Small intestine (tissue), 7 donors: ENCODE results near the gene CPLX1. TPM values are rescaled to one million over a fixed set of nuclear protein-coding genes. Genes with fewer than 3 reads are reported as not detected.
A peak's percentile ranks its signal among the peaks of the same experiment; 100 is the strongest.

Experiments
- DNase-seq, 2 donors: peaks; one replicate each; pipeline versions ENCODE4 v3.0.0 to v3.0.0-alpha.2; 2013
- FAIRE-seq: peaks from 2 replicates; lab custom pipeline; 2012; peaks lifted over from hg19 to GRCh38; lab: Jason Lieb, UNC
- H3K27ac ChIP-seq, 3 donors: one replicate each; pipeline ENCODE4 v1.5.1; 2013; ENCODE audit warnings: low read length in 2 of 3, mild to moderate bottlenecking in 2 of 3, control low read depth in 1 of 3, inconsistent platforms in 1 of 3, low read depth in 1 of 3, moderate library complexity in 1 of 3
- H3K27me3 ChIP-seq, 3 donors: one replicate each; pipeline ENCODE4 v1.6.1; 2013; ENCODE audit warnings: low read length in 3 of 3, inconsistent platforms in 1 of 3; ENCODE audit not compliant: control insufficient read depth in 3 of 3, insufficient read depth in 3 of 3
- H3K36me3 ChIP-seq, 3 donors: one replicate each; pipeline ENCODE4 v1.6.1; 2013; ENCODE audit warnings: low read length in 3 of 3, inconsistent platforms in 1 of 3, low read depth in 1 of 3, mild to moderate bottlenecking in 1 of 3, moderate library complexity in 1 of 3; ENCODE audit not compliant: control insufficient read depth in 3 of 3, insufficient read depth in 2 of 3
- H3K4me1 ChIP-seq, 3 donors: one replicate each; pipeline ENCODE4 v1.6.1; 2013; ENCODE audit warnings: low read length in 2 of 3, inconsistent platforms in 1 of 3, low read depth in 1 of 3, mild to moderate bottlenecking in 1 of 3, moderate library complexity in 1 of 3; ENCODE audit not compliant: control insufficient read depth in 3 of 3, insufficient read depth in 2 of 3
- H3K4me3 ChIP-seq, 3 donors: one replicate each; pipeline ENCODE4 v1.5.1; 2013; ENCODE audit warnings: low read length in 3 of 3, control low read depth in 1 of 3, inconsistent platforms in 1 of 3, low read depth in 1 of 3, mild to moderate bottlenecking in 1 of 3, moderate library complexity in 1 of 3
- H3K9me3 ChIP-seq, 2 donors: one replicate each; pipeline ENCODE4 v1.6.1; 2013; ENCODE audit warnings: low read depth in 1 of 2, low read length in 1 of 2; ENCODE audit not compliant: control insufficient read depth in 2 of 2, insufficient read depth in 1 of 2
- WGBS, 3 donors: extraction: QIAGEN DNeasy Blood & Tissue Kit; methylation state at CpG; one replicate each; pipeline ENCODE4 v1.1.7; 2013; 5-methylcytosine and 5-hydroxymethylcytosine counted together
- polyA plus RNA-seq, 4 donors: library from polyadenylated mRNA; stranded (reverse) in 3 of 4; unstranded in 1 of 4; fragments of 200-250 nt in 3 of 4; fragments of 120-200 nt in 1 of 4; gene quantifications; one replicate each; pipeline versions ENCODE4 v1.2.1 to v1.2.3, GENCODE V29; 2013
- donor health status: healthy with polysubstance abuse.
- donor health status: control.
- donor health status: control.
- donor health status: Bipolar disorder and iron deficiency.
- donor health status: healthy.

Gene CPLX1
- polyA plus RNA-seq, 4 donors = 1.4 to 2.6 TPM; not detected in 2

- Histone ChIP-seq H3K36me3 (peaks cover 14 to 76% (median 24%) of the 10 kb centered on the region in 3 donors), H3K9me3 (no peaks in the 10 kb centered on the region), H3K4me3 (no peak overlapping the region), H3K27ac (no peak overlapping the region), H3K27me3 (no peaks in the 10 kb centered on the region), H3K4me1 (peaks cover 0 to 6% (median 2%) of the 10 kb centered on the region in 3 donors)
- DNase-seq (no peak), FAIRE-seq (no peak)
- WGBS, 3 donors = 57 to 77% (median 71%) methylated on average over 6 of the region's 6 CpGs
Observed at GRCh38 chr4:771464-771863, 54.5 kb downstream of the CPLX1 start.

GRCh38 chr4:770022-770421 is 55.9 kb downstream of the CPLX1 start:
- DNase-seq = no peak

GRCh38 chr4:769511-769910 is 56.4 kb downstream of the CPLX1 start:
- Histone ChIP-seq H3K9me3 (no peaks in the 10 kb centered on the region), H3K27ac (no peak overlapping the region), H3K4me1 (peaks cover 0 to 10% (median 2%) of the 10 kb centered on the region in 3 donors), H3K27me3 (no peaks in the 10 kb centered on the region), H3K4me3 (no peak overlapping the region), H3K36me3 (peaks cover 9 to 78% (median 18%) of the 10 kb centered on the region in 3 donors)
- WGBS, 3 donors = 89 to 93% (median 93%) methylated on average over 19 of the region's 19 CpGs
- FAIRE-seq (no peak), DNase-seq (no peak)

More at GRCh38 chr4:770022-770421, 55.9 kb downstream of the CPLX1 start:
- no peak for FAIRE-seq
- H3K27ac ChIP-seq = no peak overlapping the region
- no peak overlapping the region for H3K4me3 ChIP-seq
- peaks cover 9 to 78% (median 21%) of the 10 kb centered on the region in 3 donors for H3K36me3 ChIP-seq
- H3K27me3 ChIP-seq = no peaks in the 10 kb centered on the region
- no peaks in the 10 kb centered on the region for H3K9me3 ChIP-seq
- WGBS, 3 donors = 94 to 98% (median 97%) methylated on average over 5 of the region's 5 CpGs
- peaks cover 0 to 10% (median 2%) of the 10 kb centered on the region in 3 donors for H3K4me1 ChIP-seq

GRCh38 chr4:768995-769394 is 56.9 kb downstream of the CPLX1 start:
- 86 to 89% (median 86%) methylated on average over 12 of the region's 12 CpGs for WGBS, 3 donors
- DNase-seq = no peak

GRCh38 chr4:768076-768475 is 57.9 kb downstream of the CPLX1 start:
- FAIRE-seq = no peak
- H3K36me3 ChIP-seq = peaks cover 12 to 80% (median 15%) of the 10 kb centered on the region in 3 donors
- no peak for DNase-seq
- peaks cover 0 to 10% (median 2%) of the 10 kb centered on the region in 3 donors for H3K4me1 ChIP-seq
- WGBS, 3 donors = 94% methylated on average over 15 of the region's 15 CpGs
- H3K27ac ChIP-seq = no peak overlapping the region
- H3K27me3 ChIP-seq = no peaks in the 10 kb centered on the region
- no peak overlapping the region for H3K4me3 ChIP-seq
- no peaks in the 10 kb centered on the region for H3K9me3 ChIP-seq

More at GRCh38 chr4:768995-769394, 56.9 kb downstream of the CPLX1 start:
- peaks cover 10 to 79% (median 18%) of the 10 kb centered on the region in 3 donors for H3K36me3 ChIP-seq
- no peak overlapping the region for H3K4me3 ChIP-seq
- no peaks in the 10 kb centered on the region for H3K27me3 ChIP-seq
- peaks cover 0 to 10% (median 2%) of the 10 kb centered on the region in 3 donors for H3K4me1 ChIP-seq
- no peaks in the 10 kb centered on the region for H3K9me3 ChIP-seq
- FAIRE-seq = no peak
- H3K27ac ChIP-seq = no peak overlapping the region

GRCh38 chr4:766559-767283 is 59.2 kb downstream of the CPLX1 start:
- peak; percentile 32 to 71 for DNase-seq
- Histone ChIP-seq H3K27ac (peak overlapping the region in 2 of 3 donors; percentile 34 to 35), H3K9me3 (no peaks in the 10 kb centered on the region), H3K4me3 (no peak overlapping the region), H3K36me3 (peaks cover 7 to 84% (median 13%) of the 10 kb centered on the region in 3 donors), H3K4me1 (peaks cover 0 to 15% (median 0%) of the 10 kb centered on the region in 3 donors), H3K27me3 (no peaks in the 10 kb centered on the region)
- FAIRE-seq = no peak
- 42 to 62% (median 58%) methylated on average over 21 of the region's 21 CpGs for WGBS, 3 donors

- H3K27ac ChIP-seq = peak overlapping the region in 1 of 3 donors; percentile 34
- H3K4me1 ChIP-seq = peaks cover 0 to 15% (median 0%) of the 10 kb centered on the region in 3 donors
- H3K9me3 ChIP-seq = no peaks in the 10 kb centered on the region
- no peaks in the 10 kb centered on the region for H3K27me3 ChIP-seq
- WGBS, 3 donors = 59 to 66% (median 61%) methylated on average over 7 of the region's 7 CpGs
- DNase-seq = no peak
- FAIRE-seq = no peak
- peaks cover 3 to 85% (median 11%) of the 10 kb centered on the region in 3 donors for H3K36me3 ChIP-seq
- H3K4me3 ChIP-seq = no peak overlapping the region
Observed at GRCh38 chr4:766152-766515, 59.8 kb downstream of the CPLX1 start.

GRCh38 chr4:764405-765169 is 61.3 kb downstream of the CPLX1 start:
- no peak for DNase-seq
- peaks cover 6 to 84% (median 8%) of the 10 kb centered on the region in 3 donors for H3K36me3 ChIP-seq
- no peaks in the 10 kb centered on the region for H3K27me3 ChIP-seq
- WGBS, 3 donors = 83 to 87% (median 84%) methylated on average over 16 of the region's 16 CpGs
- no peak overlapping the region for H3K4me3 ChIP-seq
- FAIRE-seq = no peak
- no peak overlapping the region for H3K27ac ChIP-seq
- no peaks in the 10 kb centered on the region for H3K9me3 ChIP-seq
- peaks cover 0 to 15% (median 0%) of the 10 kb centered on the region in 3 donors for H3K4me1 ChIP-seq
